ENCODE data around the gene IFIH1. TPM values are rescaled to one million over a fixed set of nuclear protein-coding genes. Genes with fewer than 3 reads are reported as not detected.

Gene IFIH1
- total RNA-seq, 1 donor from 2014 or later, result 12.3 TPM

DNA sequence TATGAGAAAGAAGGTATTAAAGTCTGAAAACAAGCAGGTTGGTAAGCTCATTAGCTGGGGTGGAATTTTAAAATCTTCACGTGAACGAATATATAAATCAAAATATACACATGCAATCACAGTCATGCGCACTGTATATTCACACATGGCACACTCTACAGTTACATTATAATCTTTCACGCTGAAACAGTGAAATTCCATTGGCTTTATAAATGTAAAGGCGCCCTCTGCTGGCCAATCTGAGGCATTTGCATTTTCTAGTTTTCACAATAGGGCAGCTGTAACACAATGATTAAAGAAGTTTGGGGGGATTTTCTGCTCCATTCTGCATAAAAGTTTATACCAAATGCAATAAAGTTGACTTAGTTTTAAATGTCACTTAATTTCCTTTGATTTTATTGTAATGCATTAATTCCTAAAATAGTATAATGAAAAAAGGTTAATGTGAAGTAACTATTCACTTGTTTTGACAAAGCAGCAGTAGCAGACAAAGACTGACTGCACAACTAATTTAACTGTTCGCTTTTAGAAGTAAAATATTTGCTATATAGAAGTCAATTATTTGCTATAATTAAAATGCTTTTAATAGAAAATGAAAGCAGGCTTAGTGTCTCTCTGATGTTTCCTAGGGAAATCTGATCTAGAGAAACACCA is 17.2 kb downstream of the IFIH1 start:
- H3K4me1 ChIP-seq, result no peaks in the 10 kb centered on the region
- H3K9me3 ChIP-seq, result no peaks in the 10 kb centered on the region
- H3K27me3 ChIP-seq, result no peaks in the 10 kb centered on the region
- intact Hi-C loops (cut with DNase I), result no loop called here
- H3K36me3 ChIP-seq, result peaks cover 0 to 3% of the 10 kb centered on the region in 2 donors
- DNase-seq (ENCODE audit: extremely low spot score in 2 of 2), result no peak
- H3K27ac ChIP-seq, result no peak overlapping the region
- TF ChIP-seq POLR2AphosphoS5 (IDR thresholded peaks at IDR 0.05; ENCODE audit: insufficient read depth in 1 of 2, low read depth in 1 of 2), result peak in 1 of 2 donors; percentile 52
- TF ChIP-seq, protein P1, sequence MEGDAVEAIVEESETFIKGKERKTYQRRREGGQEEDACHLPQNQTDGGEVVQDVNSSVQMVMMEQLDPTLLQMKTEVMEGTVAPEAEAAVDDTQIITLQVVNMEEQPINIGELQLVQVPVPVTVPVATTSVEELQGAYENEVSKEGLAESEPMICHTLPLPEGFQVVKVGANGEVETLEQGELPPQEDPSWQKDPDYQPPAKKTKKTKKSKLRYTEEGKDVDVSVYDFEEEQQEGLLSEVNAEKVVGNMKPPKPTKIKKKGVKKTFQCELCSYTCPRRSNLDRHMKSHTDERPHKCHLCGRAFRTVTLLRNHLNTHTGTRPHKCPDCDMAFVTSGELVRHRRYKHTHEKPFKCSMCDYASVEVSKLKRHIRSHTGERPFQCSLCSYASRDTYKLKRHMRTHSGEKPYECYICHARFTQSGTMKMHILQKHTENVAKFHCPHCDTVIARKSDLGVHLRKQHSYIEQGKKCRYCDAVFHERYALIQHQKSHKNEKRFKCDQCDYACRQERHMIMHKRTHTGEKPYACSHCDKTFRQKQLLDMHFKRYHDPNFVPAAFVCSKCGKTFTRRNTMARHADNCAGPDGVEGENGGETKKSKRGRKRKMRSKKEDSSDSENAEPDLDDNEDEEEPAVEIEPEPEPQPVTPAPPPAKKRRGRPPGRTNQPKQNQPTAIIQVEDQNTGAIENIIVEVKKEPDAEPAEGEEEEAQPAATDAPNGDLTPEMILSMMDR (IDR thresholded peaks at IDR 0.05), result peak; percentile 48 to 86 (median 72)
- no peak for TF ChIP-seq POLR2A (IDR thresholded peaks at IDR 0.05)
- H3K4me3 ChIP-seq, result no peak overlapping the region

DNA sequence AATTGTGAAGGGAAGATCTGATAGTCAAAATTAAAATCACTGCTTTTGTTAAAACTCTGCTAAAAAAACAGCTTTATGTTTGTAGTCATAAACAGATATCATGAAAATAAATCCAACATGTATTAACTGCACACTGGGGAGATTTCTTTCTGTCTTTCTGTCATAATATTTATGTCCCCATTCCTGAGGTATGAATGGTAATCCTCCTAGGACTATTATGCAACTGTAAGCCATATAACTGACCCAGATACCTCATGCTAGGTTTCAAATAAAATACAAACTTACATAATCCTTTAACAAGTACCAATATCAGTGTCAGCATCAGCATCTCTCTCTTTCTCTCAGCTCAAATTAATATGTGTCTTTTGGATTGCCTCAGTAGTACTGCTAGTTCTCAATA is 18.2 kb downstream of the IFIH1 start:
- Histone ChIP-seq H3K4me3 (no peak overlapping the region), H3K36me3 (no peaks in the 10 kb centered on the region), H3K27ac (no peak overlapping the region), H3K9me3 (no peaks in the 10 kb centered on the region), H3K4me1 (no peaks in the 10 kb centered on the region), H3K27me3 (no peaks in the 10 kb centered on the region)
- TF ChIP-seq POLR2AphosphoS5 (IDR thresholded peaks at IDR 0.05; ENCODE audit: insufficient read depth in 1 of 2, low read depth in 1 of 2) (no peak), POLR2A (IDR thresholded peaks at IDR 0.05) (no peak)
- TF ChIP-seq, protein P1 (IDR thresholded peaks at IDR 0.05), result no peak
- DNase-seq (ENCODE audit: extremely low spot score in 2 of 2), result no peak
- intact Hi-C loops (cut with DNase I), result no loop called here

DNA sequence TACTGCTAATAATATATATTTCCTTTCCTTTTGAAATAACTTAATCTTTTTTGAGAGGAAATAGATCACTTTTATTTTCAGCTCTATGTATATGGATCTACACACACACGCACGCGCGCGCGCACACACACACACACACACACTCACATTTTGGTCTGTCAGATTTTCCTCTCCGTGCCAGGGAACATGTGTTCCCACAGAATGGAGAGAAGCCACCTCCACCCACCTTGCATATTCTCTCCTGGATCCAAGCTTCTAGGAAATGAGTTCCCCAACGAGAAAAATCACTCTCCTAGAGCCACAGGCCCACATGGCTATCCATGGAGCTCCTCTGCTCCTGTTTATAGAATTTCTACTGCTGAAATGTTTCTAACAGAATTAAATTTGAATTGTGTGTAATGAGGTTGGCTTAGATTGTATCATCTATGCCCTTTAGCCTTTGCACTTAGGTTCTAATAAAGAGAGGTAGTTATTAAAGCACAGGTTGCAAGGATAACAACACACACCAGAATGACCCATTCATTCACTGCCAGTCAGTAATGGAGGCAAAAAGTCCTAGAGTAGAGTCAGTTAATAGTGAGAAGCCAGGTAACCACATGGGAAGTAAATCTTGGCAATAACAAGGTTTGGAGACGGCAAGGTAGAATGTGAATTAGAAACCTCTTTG is 19.7 kb downstream of the IFIH1 start:
- no peaks in the 10 kb centered on the region for H3K27me3 ChIP-seq
- H3K27ac ChIP-seq, result no peak overlapping the region
- H3K36me3 ChIP-seq, result no peaks in the 10 kb centered on the region
- H3K4me3 ChIP-seq, result no peak overlapping the region
- no peaks in the 10 kb centered on the region for H3K4me1 ChIP-seq
- TF ChIP-seq POLR2AphosphoS5 (IDR thresholded peaks at IDR 0.05; ENCODE audit: insufficient read depth in 1 of 2, low read depth in 1 of 2) (no peak), POLR2A (IDR thresholded peaks at IDR 0.05) (no peak)
- TF ChIP-seq, protein P1 (IDR thresholded peaks at IDR 0.05), result no peak
- intact Hi-C loops (cut with DNase I), result loop anchor here (10.0 kb wide), 1 partner anchor 64 kb away; no protein-coding TSS in a partner anchor
- no peak for DNase-seq (ENCODE audit: extremely low spot score in 2 of 2)
- no peaks in the 10 kb centered on the region for H3K9me3 ChIP-seq

DNA sequence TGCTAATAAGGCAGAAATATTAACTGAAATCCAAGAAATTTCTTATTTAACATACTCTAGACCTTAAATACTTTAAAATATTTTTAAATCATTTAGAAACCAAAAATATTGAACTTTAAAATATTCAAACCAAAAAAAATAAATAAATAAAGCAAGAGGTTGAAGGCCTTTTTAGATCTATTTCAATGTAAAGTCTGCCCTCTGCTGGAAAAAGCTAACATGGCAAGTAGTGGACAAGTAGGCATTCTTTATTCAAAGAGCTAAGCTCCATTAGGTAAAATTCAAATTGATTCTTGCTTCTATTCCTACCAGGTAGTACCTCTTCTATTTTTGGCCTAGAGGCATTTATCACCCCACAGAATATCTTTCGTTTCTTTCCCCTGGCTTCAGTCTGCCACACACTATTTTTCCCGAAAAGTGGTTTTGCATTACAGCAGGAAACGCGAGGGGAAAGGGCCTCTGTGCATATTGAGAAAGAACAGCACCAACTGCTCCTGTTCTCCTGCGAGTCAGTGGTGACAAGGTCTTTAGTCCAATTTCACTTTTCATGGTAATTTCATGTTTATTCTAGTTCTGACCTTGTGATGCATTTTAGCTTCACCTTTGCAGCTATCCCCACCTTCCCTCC is 20.4 kb downstream of the IFIH1 start:
- no peak for TF ChIP-seq POLR2A (IDR thresholded peaks at IDR 0.05)
- TF ChIP-seq, protein P1 (IDR thresholded peaks at IDR 0.05), result peak in 2 of 3 experiments; percentile 76 to 77
- TF ChIP-seq POLR2AphosphoS5 (IDR thresholded peaks at IDR 0.05; ENCODE audit: insufficient read depth in 1 of 2, low read depth in 1 of 2), result no peak
- Histone ChIP-seq H3K36me3 (no peaks in the 10 kb centered on the region), H3K27ac (no peak overlapping the region), H3K4me3 (no peak overlapping the region), H3K9me3 (no peaks in the 10 kb centered on the region), H3K27me3 (no peaks in the 10 kb centered on the region), H3K4me1 (no peaks in the 10 kb centered on the region)
- intact Hi-C loops (cut with DNase I), result loop anchor here (10.0 kb wide), 1 partner anchor 63 kb away; no protein-coding TSS in a partner anchor
- no peak for DNase-seq (ENCODE audit: extremely low spot score in 2 of 2)

Measured in vagina (tissue), 2 donors.